ENCODE measurements around the gene SSMEM1. TPM values are rescaled to one million over a fixed set of nuclear protein-coding genes. Genes with fewer than 3 reads are reported as not detected.
"Not testable (repeated sequence)": the region's sequence is repeated elsewhere in the genome, so short reads cannot be mapped to it uniquely, and the experiment has no call there.

Gene SSMEM1
- polyA plus RNA-seq, 1 experiment: 0.06 TPM

- DNase-seq (ENCODE audit: low read depth): no peak
- ChIA-PET CTCF (no interaction called here), POLR2A (no interaction called here)
- H3K27me3 ChIP-seq (ENCODE audit: control insufficient read depth, insufficient read depth, low read length): no peaks in the 10 kb centered on the region
- no peak overlapping the region for H3K4me3 ChIP-seq (ENCODE audit: low read depth, low read length)
- H3K36me3 ChIP-seq (ENCODE audit: control insufficient read depth, insufficient read depth, low read length): peaks cover 3% of the 10 kb centered on the region; the same call in 1 of the 2 replicates
- no peak for TF ChIP-seq CTCF (IDR thresholded peaks at IDR 0.05; ENCODE audit: insufficient read depth, low read depth, low read length)
Observed at GRCh38 chr7:130178251-130178650, 29.4 kb upstream of the SSMEM1 start.

GRCh38 chr7:130179631-130180030 is 28.0 kb upstream of the SSMEM1 start:
- Histone ChIP-seq H3K36me3 (ENCODE audit: control insufficient read depth, insufficient read depth, low read length) (peaks cover 5% of the 10 kb centered on the region), H3K4me3 (ENCODE audit: low read depth, low read length) (no peak overlapping the region), H3K27me3 (ENCODE audit: control insufficient read depth, insufficient read depth, low read length) (no peaks in the 10 kb centered on the region)
- no peak for TF ChIP-seq CTCF (IDR thresholded peaks at IDR 0.05; ENCODE audit: insufficient read depth, low read depth, low read length)
- ChIA-PET CTCF (interaction anchor here (1.1 kb wide), 1 partner anchor 14 kb away, joined by 3 read pairs; no protein-coding TSS in a partner anchor), POLR2A (no interaction called here)
- DNase-seq (ENCODE audit: low read depth): no peak

GRCh38 chr7:130180571-130181262 is 26.9 kb upstream of the SSMEM1 start:
- Histone ChIP-seq H3K4me3 (ENCODE audit: low read depth, low read length) (no peak overlapping the region), H3K27me3 (ENCODE audit: control insufficient read depth, insufficient read depth, low read length) (no peaks in the 10 kb centered on the region), H3K36me3 (ENCODE audit: control insufficient read depth, insufficient read depth, low read length) (peaks cover 3% of the 10 kb centered on the region)
- ChIA-PET CTCF (interaction anchor here (1.2 kb wide), 1 partner anchor 109 kb away, joined by 3 read pairs; no protein-coding TSS in a partner anchor), POLR2A (no interaction called here)
- TF ChIP-seq CTCF (IDR thresholded peaks at IDR 0.05; ENCODE audit: insufficient read depth, low read depth, low read length): no peak
- DNase-seq (ENCODE audit: low read depth): no peak

GRCh38 chr7:130181263-130181605 is 26.4 kb upstream of the SSMEM1 start:
- no peak for TF ChIP-seq CTCF (IDR thresholded peaks at IDR 0.05; ENCODE audit: insufficient read depth, low read depth, low read length)

GRCh38 chr7:130182990-130183389 is 24.7 kb upstream of the SSMEM1 start:
- POLR2A ChIA-PET: no interaction called here
- CTCF ChIA-PET: interaction anchor here (1.5 kb wide), 1 partner anchor 11 kb away, joined by 3 read pairs; no protein-coding TSS in a partner anchor
- no peaks in the 10 kb centered on the region for H3K27me3 ChIP-seq (ENCODE audit: control insufficient read depth, insufficient read depth, low read length)
- DNase-seq (ENCODE audit: low read depth): no peak
- H3K4me3 ChIP-seq (ENCODE audit: low read depth, low read length): no peak overlapping the region
- no peak for TF ChIP-seq CTCF (IDR thresholded peaks at IDR 0.05; ENCODE audit: insufficient read depth, low read depth, low read length)
- H3K36me3 ChIP-seq (ENCODE audit: control insufficient read depth, insufficient read depth, low read length): peaks cover 3% of the 10 kb centered on the region

More at GRCh38 chr7:130181263-130181605, 26.4 kb upstream of the SSMEM1 start:
- no peaks in the 10 kb centered on the region for H3K27me3 ChIP-seq (ENCODE audit: control insufficient read depth, insufficient read depth, low read length)
- ChIA-PET CTCF (interaction anchor here (0.6 to 1.2 kb wide), 3 partner anchors 33 to 109 kb away, joined by 3 to 6 read pairs (median 3); no protein-coding TSS in a partner anchor), POLR2A (no interaction called here)
- peaks cover 3% of the 10 kb centered on the region for H3K36me3 ChIP-seq (ENCODE audit: control insufficient read depth, insufficient read depth, low read length)
- no peak for DNase-seq (ENCODE audit: low read depth)
- no peak overlapping the region for H3K4me3 ChIP-seq (ENCODE audit: low read depth, low read length)

- DNase-seq (ENCODE audit: low read depth); H3K36me3 ChIP-seq (ENCODE audit: control insufficient read depth, insufficient read depth, low read length); H3K4me3 ChIP-seq (ENCODE audit: low read depth, low read length); H3K27me3 ChIP-seq (ENCODE audit: control insufficient read depth, insufficient read depth, low read length); CTCF ChIA-PET: not testable (repeated sequence)
- POLR2A ChIA-PET: interaction anchor here (0.6 kb wide), 1 partner anchor 179 kb away, joined by 4 read pairs; no protein-coding TSS in a partner anchor
Observed at GRCh38 chr7:130184349-130184748, 23.3 kb upstream of the SSMEM1 start.

Measured in BJ (cell line).